GM04504 (cell line): Measurements from ENCODE around the gene ACSM6.
"Not testable (repeated sequence)": the region's sequence is repeated elsewhere in the genome, so short reads cannot be mapped to it uniquely, and the experiment has no call there.

Source experiments
- DNase-seq: peaks from one replicate; pipeline ENCODE4 v3.0.0-alpha.2; 2012; ENCODE audit warnings: low read depth

ACSM6 gene

GRCh38 chr10:95193944-95194343, at the start of gene ACSM6:
Gene ACSM6 (plus strand): TSS chr10:95194238. CDS start chr10:95194486, 248 bp downstream.
- no peak for DNase-seq

- DNase-seq, result no peak
These were observed 25.3 kb upstream of the ACSM6 start for GRCh38 chr10:95168694-95169093.

- DNase-seq, result no peak
These were observed 24.5 kb upstream of the ACSM6 start for GRCh38 chr10:95169522-95169921.

GRCh38 chr10:95170790-95171189, 23.2 kb upstream of the ACSM6 start:
- DNase-seq, result no peak

- no peak for DNase-seq
These were observed 22.7 kb upstream of the ACSM6 start for GRCh38 chr10:95171336-95171735.

GRCh38 chr10:95172851-95173250, 21.2 kb upstream of the ACSM6 start:
- no peak for DNase-seq

- no peak for DNase-seq
These were observed 17.9 kb upstream of the ACSM6 start for GRCh38 chr10:95176101-95176500.

GRCh38 chr10:95177429-95177828, 16.6 kb upstream of the ACSM6 start:
- DNase-seq, result no peak

- DNase-seq, result no peak
These were observed 15.8 kb upstream of the ACSM6 start for GRCh38 chr10:95178266-95178665.

- DNase-seq, result no peak
These were observed 15.2 kb upstream of the ACSM6 start for GRCh38 chr10:95178797-95179196.

- no peak for DNase-seq
These were observed 12.3 kb upstream of the ACSM6 start for GRCh38 chr10:95181726-95182125.

- peak; percentile 56 for DNase-seq
These were observed 10.5 kb upstream of the ACSM6 start for GRCh38 chr10:95183271-95184230.

GRCh38 chr10:95187617-95188016, 6.4 kb upstream of the ACSM6 start:
- no peak for DNase-seq

GRCh38 chr10:95188593-95188992, 5.4 kb upstream of the ACSM6 start:
- DNase-seq, result no peak

GRCh38 chr10:95196046-95196445, 2.0 kb downstream of the ACSM6 start:
- no peak for DNase-seq

GRCh38 chr10:95201736-95202135, 7.7 kb downstream of the ACSM6 start:
- DNase-seq, result no peak

GRCh38 chr10:95202865-95203264, 8.8 kb downstream of the ACSM6 start:
- DNase-seq, result not testable (repeated sequence)

GRCh38 chr10:95208702-95209391, 14.8 kb downstream of the ACSM6 start:
- no peak for DNase-seq

- no peak for DNase-seq
These were observed 15.6 kb downstream of the ACSM6 start for GRCh38 chr10:95209509-95210127.

GRCh38 chr10:95211606-95212279, 17.7 kb downstream of the ACSM6 start:
- no peak for DNase-seq

GRCh38 chr10:95214369-95214768, 20.3 kb downstream of the ACSM6 start:
- DNase-seq, result no peak

- DNase-seq, result no peak
These were observed 20.8 kb downstream of the ACSM6 start for GRCh38 chr10:95214793-95215192.
